ENCODE data around the gene DHX9.

DNA sequence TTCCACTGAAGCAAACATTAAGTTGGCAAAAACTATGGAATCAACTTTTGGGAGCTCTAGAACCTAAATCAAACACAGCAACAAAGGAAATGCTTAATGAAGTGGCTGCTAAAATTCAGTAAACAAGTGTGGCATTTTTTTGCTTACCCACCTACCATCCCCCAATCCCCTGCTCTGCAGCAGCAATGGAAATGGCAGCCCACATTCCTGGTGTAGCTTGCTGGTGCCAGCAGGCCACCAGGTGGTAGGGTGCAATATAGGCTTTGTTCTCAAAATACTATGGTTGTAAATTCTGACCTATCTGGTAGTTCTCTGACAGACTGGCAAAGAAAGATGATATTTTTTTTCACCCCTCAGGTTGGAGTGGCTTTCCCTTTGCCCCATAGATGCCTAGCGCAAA, 71.0 kb downstream of the DHX9 start:
- TF ChIP-seq, protein P1, sequence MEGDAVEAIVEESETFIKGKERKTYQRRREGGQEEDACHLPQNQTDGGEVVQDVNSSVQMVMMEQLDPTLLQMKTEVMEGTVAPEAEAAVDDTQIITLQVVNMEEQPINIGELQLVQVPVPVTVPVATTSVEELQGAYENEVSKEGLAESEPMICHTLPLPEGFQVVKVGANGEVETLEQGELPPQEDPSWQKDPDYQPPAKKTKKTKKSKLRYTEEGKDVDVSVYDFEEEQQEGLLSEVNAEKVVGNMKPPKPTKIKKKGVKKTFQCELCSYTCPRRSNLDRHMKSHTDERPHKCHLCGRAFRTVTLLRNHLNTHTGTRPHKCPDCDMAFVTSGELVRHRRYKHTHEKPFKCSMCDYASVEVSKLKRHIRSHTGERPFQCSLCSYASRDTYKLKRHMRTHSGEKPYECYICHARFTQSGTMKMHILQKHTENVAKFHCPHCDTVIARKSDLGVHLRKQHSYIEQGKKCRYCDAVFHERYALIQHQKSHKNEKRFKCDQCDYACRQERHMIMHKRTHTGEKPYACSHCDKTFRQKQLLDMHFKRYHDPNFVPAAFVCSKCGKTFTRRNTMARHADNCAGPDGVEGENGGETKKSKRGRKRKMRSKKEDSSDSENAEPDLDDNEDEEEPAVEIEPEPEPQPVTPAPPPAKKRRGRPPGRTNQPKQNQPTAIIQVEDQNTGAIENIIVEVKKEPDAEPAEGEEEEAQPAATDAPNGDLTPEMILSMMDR (optimal IDR thresholded peaks at IDR 0.05 in 1 of 3, IDR thresholded peaks at IDR 0.05 in 1 of 3, conservative IDR thresholded peaks at IDR 0.05 in 1 of 3; ENCODE audit: extremely low read depth in 1 of 3, insufficient read depth in 2 of 3, low read length in 3 of 3): peak in 1 of 3 experiments; percentile 9
- TF ChIP-seq EZH2 (IDR thresholded peaks at IDR 0.05; ENCODE audit: low read length): no peak
